A204.1 (cell line): ENCODE data around the gene CISH.
A peak's percentile ranks its signal among the peaks of the same experiment; 100 is the strongest.

Experiments
- FAIRE-seq: peaks from 2 replicates; lab custom pipeline; 2012; peaks lifted over from hg19 to GRCh38; lab: Jason Lieb, UNC

Gene CISH

GRCh38 chr3:50568947-50569749, 42.4 kb downstream of the CISH start, which contains the start of gene HEMK1:
HEMK1 (plus strand) TSS chr3:50569522; CDS start chr3:50571105, 1,583 bp downstream.
- peak; percentile 95 for FAIRE-seq

GRCh38 chr3:50567386-50568167, 44.0 kb downstream of the CISH start, which contains the start of gene C3orf18:
C3orf18 (minus strand) TSS chr3:50567747; CDS start chr3:50565699, 2,048 bp downstream.
- FAIRE-seq: no peak

- no peak for FAIRE-seq
These were observed 44.6 kb downstream of the CISH start for GRCh38 chr3:50567011-50567385.

GRCh38 chr3:50564321-50564720, 47.3 kb downstream of the CISH start:
- no peak for FAIRE-seq

- FAIRE-seq: no peak
These were observed 47.7 kb downstream of the CISH start for GRCh38 chr3:50563867-50564266.

- no peak for FAIRE-seq
These were observed 48.7 kb downstream of the CISH start for GRCh38 chr3:50562861-50563260.

- no peak for FAIRE-seq
These were observed 51.9 kb downstream of the CISH start for GRCh38 chr3:50559702-50560101.

- no peak for FAIRE-seq
These were observed 53.7 kb downstream of the CISH start for GRCh38 chr3:50557915-50558314.

GRCh38 chr3:50557106-50557505, 54.5 kb downstream of the CISH start:
- no peak for FAIRE-seq
